Measurements from ENCODE around the gene NUPR2.
"Not testable (repeated sequence)": the region's sequence is repeated elsewhere in the genome, so short reads cannot be mapped to it uniquely, and the experiment has no call there.

Gene NUPR2, protein sequence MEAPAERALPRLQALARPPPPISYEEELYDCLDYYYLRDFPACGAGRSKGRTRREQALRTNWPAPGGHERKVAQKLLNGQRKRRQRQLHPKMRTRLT

DNA sequence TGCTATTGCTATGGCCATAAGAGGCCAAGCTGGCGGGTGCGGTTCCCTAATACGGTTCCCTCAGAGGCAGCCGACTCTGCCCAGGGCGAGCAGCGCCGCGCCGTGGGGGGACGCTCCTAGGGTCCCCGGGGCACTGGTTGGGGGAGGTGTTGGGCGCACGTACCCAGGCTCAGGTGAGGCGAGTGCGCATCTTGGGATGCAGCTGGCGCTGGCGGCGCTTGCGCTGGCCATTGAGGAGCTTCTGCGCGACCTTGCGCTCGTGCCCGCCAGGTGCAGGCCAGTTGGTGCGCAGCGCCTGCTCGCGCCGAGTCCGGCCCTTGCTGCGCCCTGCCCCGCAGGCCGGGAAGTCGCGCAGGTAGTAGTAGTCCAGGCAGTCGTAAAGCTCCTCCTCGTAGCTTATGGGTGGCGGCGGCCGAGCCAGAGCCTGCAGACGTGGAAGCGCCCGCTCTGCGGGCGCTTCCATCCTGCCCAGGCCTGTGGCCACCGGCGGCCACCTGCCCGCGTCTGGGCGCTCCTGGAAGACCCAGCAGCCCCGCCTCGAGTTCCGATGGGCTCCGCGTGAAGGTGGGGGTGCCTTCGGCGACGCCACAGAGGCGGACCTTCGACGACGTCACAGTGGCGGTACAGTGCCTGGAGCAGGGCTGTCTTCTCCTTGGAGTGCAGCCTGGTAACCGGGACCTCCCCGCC is at the start of gene NUPR2:
TSS of gene NUPR2 (minus strand) at position 566 of the 687 bp plus-strand sequence. CDS start at position 463, 103 bp downstream.
- no peak for DNase-seq (ENCODE audit: low read depth in 2 of 2)

DNA sequence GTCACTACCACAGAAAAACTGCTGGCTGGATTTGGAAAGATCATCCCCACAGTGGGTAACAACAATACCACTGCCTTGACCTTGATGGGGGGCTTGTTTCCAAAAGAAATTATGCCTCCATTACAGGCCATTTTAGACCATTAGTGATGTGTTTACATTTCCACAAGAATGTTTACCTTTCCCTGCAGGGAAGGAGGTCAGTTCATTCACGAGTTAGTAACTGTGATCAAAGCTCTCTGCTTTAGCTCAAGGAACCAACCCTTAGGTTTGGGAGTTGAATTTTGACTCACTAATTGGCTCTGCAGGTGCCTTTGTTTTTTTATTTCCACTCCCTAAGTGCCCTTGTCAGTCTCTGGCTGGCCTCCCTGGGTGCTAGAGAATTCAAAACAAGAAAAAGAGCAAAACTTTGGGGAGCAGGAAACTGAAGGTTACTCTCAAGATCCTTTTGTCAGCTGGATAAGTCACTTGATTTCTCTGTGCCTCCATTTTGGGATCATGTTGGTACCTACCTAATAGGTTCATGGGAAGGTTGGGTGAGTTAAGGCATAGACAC is 41.1 kb upstream of the NUPR2 start:
- DNase-seq (ENCODE audit: low read depth in 2 of 2), result no peak

DNA sequence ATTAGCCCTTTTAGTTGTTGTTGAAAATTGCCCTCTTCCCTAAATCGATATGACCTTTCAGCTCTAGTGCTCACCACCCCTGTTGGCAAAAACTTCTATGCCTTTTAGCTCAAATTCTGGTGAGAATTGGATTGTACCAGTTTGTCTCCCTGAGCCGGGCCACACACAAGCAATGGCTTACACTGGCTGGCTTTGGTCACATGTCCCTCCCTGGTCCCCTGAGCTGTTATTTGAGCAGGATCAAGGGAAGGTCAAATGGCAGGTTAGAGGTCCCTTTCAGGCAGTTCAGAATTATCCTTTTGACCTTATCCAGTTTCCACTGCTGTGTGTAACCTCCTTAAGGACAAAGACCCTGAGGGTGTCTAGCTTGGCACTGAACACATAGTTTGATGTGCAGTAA is 14.8 kb upstream of the NUPR2 start:
- DNase-seq (ENCODE audit: low read depth in 2 of 2), result not testable (repeated sequence)

DNA sequence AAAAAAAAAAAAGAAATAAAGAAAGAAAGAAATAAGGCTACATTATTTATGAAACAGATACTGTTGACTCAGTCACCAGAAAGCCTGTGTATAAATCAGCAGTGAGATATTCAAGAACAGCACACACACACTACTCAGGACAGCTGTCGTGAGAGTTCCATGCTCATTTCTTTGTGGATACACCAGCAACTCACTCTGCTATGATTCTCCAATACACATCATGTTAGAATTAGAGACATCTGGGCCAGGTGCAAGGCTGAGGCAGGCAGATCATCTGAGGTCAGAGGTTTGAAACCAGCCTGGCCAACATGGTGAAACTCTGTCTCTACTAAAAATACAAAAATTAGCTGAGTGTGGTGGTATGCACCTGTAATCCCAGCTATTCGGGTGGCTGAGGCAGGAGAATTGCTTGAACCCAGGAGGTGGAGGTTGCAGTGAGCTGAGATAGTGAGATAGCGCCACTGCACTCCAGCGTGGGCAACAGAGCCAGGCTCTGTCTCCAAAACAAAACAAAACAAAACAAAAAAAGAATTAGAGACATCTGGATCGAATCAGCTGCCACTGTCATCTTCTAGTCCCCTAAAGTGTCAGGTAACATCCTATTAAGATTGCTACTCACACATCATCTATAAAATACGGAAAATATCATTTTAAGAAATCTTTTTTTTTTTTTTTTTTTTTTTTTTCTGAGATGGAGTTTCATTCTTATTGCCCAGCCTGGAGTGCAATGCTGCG is 11.2 kb upstream of the NUPR2 start:
- DNase-seq (ENCODE audit: low read depth in 2 of 2), result no peak

DNA sequence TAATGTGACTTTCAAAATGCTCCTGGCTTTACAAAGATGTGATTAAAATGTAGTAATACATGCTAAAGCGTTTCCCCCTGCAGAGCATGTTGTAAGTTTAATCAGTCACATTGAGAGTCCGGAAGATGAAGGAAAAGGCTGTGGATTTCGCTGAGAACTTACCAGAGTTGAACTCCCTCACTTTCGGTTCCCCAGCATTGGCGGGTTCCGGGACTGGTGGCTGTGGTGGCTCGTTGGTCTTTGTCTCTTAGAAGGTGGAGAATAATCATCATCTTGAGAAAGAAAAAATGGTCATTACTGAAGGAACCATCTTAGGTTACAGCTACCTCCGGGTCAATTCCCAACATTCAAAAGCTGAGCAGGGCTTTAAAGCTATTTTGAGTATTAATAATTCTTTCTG is 9.6 kb upstream of the NUPR2 start:
- no peak for DNase-seq (ENCODE audit: low read depth in 2 of 2)

DNA sequence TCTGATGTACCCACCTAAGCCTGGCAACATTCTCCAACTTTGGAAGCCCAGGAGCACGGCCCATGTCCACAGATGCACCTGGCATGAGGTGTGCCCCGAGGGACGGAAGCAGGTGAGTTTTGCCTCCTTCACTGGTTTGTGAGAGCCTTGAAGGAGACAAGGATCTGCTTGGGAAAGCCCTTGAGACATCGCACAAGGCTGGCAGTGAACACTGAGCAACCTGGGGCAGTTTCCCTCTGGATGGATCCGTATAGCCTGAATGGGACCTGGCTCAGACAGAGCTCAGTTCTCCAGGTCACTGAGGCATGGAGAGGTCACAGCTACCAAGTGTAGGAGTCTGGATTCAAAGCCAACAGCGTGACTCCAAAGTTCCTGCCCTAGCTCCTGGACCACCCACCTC is 8.8 kb upstream of the NUPR2 start:
- DNase-seq (ENCODE audit: low read depth in 2 of 2), result no peak

DNA sequence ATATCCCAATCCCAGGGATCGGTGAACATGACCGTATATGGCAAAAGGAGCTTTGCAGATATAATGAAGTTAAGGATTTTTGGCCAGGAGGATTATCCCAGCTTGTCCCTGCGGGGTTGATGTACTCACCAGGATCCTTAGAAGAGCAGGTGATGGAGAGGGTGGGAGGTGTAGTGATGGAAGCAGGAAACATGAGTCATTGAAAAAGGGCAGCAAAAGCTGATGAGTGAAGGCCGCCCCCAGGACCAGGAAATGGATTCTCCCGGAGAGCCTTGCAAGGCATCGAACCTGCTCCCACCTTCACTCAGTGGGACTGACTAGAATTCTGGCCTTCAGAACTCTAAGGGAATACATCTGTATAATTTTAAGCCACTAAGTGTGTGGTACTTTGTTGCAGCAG is 5.2 kb upstream of the NUPR2 start:
- no peak for DNase-seq (ENCODE audit: low read depth in 2 of 2)

DNA sequence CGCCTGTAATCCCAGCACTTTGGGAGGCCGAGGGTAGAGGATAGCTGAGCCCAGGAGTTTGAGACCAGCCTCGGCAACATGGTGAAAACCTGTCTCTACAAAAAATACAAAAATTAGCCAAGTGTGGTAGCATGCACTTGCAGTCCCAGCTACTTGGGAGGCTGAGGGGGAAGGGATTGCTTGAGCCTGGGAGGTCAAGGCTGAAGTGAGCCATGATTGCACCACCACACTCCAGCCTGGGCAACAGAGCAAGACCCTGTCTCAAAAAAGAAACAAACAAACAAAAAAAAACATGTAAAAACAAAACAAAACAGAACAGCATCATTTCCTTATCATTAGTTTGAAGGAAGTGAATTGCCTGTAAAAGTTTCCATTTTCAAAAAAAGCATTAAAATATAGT is 4.0 kb downstream of the NUPR2 start:
- not testable (repeated sequence) for DNase-seq (ENCODE audit: low read depth in 2 of 2)

DNA sequence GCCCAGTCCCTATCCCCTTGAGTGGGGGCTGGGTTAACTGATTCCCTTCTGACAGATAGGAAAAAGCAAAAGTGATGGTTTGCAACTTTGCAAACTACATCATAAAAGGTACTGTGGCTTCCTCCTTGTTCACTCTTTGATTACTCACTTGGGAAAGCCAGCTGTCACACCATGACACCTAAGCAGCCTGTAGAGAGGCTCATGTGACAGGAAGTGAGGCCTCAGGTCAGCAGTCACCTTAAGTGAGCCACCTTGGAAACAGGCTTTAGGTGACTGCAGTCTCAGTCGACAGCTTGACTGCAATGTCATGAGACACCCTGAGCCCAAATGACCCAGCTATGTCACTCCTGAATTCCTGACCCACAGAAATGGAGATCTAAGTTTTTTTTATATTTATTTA is 5.6 kb downstream of the NUPR2 start:
- DNase-seq (ENCODE audit: low read depth in 2 of 2), result no peak

DNA sequence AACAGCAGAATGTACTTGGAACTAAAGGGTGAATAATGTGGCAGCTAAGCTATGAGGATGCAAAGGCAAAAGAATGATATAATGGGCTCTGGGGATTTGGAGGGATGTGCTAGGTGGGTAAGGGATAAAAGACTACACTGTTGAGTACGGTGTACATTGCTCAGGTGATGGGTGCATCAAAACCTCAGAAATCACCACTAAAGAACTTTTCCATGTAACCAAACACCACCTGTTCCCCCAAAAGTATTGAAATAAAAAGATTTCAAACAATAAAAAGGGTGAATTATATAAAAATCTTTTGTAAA is 8.3 kb downstream of the NUPR2 start:
- no peak for DNase-seq (ENCODE audit: low read depth in 2 of 2)

DNA sequence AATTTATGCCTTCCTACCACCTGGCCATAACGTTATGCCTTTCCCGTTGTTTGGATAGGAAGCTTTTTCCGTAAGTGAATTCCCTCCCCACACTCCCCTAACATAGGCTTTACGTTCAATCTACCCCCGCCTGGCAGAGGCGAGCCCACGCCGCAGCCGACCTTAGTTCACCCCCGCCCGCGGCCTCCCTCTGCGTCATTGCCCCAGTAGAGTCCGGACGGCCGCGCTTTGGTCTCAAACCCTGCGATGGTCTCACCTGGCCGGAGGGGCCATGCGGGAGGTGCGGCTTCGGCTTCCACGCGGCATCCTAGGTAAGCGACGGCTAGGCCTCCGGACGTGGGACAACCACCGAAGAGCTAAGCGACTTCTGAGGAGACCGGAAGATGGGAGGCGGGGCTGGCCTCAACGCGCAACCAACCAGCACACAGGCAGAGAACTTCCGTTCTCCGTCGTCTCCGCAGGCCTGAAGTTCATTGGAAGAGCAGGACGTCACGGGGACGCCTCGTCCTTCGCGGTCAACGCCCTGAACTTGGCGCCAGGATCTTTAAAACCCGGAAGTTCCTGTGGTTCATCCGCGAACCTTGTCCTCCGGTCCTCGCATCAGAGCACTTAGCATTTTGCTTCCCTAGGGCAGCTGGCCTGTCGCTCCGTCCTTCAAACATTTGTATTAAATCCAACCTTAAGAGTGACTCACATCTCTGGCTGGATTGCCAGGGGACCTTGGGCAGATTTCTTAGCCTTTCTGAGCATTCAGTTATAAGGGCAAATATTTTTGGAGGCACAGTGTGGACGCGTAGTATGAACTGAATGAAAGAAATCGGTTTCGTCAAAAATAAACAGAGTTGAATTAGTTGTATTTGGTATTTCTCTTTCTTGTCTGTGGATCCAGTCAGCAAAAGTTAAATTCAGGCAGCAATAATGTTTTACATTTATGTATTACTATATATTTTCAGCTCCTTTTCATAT is 9.8 kb downstream of the NUPR2 start, which contains the start of gene CHCHD2:
TSS of gene CHCHD2 (minus strand) at position 369 of the 966 bp plus-strand sequence. CDS start at position 306, 63 bp downstream.
- peak; percentile 96 for DNase-seq (ENCODE audit: low read depth in 2 of 2)

DNA sequence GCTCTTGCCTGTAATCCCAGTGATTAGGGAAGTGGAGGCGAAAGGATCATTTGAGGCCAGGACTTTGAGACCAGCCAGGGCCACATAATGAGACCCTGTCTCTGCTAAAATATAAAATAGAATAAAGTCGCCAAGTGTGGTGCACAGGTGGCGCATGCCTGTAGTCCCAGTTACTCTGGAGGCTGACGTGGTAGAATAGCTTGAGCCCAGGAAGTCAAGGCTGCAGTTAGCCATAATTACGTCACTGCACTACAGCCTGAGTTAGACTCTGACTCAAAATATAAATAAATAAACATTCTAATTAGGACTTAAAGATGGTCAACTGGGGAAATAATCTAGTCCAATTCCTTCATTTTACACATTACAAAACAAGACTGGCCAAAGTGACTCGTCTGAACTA is 10.7 kb downstream of the NUPR2 start:
- peak in 1 of 2 experiments; percentile 17 for DNase-seq (ENCODE audit: low read depth in 2 of 2)

DNA sequence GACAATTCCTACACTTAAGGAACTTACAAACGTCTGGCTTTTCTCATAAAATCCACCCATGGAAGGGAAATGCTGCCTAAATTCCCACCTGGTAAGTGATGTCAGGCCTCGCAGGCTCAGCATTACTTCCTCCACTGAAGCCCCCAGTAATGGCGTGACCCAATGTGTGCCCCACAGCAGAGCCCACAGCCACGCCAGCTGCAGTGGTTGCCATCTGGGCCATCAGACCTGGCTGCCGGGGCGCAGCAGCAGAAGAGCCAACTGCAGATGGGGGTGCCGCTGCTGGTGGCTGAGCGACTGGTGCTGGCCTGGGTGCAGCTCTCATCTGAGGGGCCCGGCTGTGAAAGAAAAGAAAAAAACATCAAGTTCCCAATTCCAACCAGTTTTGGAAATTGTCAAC is 12.1 kb downstream of the NUPR2 start:
- not testable (repeated sequence) for DNase-seq (ENCODE audit: low read depth in 2 of 2)

DNA sequence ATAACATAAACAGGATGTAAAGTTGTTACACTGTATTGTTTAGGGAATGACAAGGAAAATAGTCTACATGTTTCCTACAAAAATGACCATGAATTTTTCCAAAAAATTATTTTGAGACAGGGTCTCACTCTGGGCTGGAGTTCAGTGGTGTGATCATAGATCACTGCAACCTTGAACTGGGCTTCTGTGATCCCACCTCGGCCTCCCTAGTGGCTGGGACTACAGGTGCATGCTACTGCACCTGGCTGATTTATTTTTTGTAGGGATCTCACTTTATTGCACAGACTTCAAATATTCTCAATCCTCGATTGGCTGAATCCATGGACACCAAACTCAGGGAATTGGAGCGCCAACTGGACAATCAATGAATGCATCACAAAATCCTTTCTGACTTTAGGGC is 16.6 kb downstream of the NUPR2 start:
- DNase-seq (ENCODE audit: low read depth in 2 of 2), result no peak

DNA sequence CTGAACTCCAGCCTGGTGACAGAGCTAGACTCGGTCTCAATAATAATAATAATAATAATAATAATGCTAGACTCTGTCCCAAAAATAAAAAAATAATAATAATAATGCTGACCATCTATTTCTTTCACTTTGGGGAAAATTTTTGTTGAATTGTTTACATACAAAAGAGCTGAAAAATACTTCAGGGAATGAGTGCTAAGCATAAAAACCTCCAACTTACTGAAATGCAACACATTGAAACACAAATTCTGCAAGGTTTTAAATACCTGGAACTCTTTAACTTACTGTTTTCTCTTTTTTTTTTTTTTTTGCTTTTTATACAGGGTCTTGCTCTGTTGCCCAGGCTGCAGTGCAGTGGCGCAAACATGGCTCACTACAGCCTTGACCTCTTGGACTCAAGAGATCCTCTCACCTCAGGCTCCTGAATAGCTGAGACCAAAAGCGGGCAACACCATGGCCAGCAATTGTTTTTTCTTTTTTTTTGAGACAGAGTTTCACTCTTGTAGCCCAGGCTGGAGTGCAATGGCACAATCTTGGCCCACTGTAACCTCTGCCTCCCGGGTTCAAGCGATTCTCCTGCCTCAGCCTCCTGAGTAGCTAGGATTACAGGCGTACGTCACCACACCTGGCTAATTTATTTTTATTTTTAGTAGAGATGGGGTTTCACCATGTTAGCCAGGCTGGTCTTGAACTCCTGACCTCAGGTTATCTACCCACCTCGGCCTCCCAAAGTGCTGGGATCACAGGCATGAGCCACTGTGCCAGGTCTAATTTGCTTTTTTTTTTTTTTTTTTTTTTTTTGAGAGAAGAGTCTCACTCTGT is 17.8 kb downstream of the NUPR2 start:
- not testable (repeated sequence) for DNase-seq (ENCODE audit: low read depth in 2 of 2)

DNA sequence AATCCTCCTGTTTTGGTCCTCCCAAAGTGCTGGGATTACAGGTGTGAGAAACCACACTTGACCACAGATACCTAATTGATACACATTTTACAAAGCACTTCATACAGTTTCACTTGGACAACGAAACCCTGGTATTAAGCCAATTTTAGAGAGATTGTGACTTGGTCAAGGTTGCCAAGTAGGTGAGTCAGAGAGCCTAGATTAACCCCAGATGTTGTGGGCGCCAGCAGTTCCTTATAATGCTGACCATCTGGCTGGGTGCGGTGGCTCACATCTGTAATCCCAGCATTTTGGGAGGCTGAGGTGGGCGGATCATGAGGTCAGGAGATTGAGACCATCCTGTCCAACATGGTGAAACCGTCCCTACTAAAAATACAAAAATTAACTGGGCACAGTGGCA is 18.5 kb downstream of the NUPR2 start:
- peak; percentile 79 to 80 for DNase-seq (ENCODE audit: low read depth in 2 of 2)

DNA sequence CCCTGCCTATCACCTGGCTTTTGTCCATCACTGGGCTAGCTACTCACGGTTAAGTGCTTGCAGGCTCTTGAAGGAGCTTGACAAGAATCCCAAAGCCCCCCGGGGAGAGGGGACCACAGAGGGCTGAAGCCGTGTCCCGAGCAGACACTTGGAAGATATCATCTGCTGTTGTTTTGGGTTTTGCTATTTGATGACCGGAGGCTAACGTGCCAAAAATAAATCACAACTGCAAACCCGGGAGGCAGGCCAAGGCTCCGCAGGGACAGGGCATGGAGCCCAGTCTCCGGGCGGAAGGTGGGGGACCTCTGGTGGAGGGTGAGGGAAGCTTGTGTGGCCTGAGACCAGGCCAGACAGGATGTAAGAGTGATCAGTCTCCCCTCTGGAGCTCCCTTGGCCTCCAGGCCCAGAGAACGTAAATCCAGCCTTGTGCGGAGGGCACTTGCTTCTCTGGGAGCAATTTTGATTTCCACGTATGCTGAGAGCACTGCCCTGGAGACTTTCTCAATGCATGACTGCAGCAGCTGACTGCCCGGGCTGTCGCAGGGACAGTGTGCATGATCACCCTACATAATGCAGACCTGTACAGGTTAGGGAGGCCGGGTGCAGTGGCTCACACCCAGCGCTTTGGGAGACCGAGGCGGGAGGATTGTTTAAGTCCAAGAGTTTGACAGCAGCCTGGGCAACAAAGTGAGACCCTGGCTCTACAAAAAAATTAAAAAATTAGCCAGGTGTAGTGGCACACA is 23.3 kb downstream of the NUPR2 start, which contains the start of gene PHKG1:
TSS of gene PHKG1 (minus strand) at position 164 of the 743 bp plus-strand sequence. CDS start 4,011 bp downstream, outside the sequence.
- DNase-seq (ENCODE audit: low read depth in 2 of 2), result peak; percentile 32 to 42

DNA sequence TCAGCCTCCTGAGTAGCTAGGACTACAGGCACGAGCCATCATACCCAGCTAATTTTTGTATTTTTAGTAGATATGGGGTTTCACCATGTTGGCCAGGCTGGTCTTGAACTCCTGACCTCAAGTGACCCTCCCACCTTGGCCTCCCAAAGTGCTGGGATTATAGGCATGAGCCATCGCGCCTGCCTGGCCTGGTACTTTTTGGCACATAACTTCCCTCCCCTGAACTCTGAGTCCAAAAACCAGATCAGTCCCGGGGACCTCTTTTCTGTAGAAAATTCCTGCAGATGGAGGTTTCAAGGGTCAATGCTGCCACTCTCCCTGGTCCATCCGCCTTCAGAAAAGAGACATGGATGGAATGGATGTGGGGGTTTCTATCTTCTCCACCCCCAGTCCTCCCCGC is 23.8 kb downstream of the NUPR2 start:
- DNase-seq (ENCODE audit: low read depth in 2 of 2), result not testable (repeated sequence)

DNA sequence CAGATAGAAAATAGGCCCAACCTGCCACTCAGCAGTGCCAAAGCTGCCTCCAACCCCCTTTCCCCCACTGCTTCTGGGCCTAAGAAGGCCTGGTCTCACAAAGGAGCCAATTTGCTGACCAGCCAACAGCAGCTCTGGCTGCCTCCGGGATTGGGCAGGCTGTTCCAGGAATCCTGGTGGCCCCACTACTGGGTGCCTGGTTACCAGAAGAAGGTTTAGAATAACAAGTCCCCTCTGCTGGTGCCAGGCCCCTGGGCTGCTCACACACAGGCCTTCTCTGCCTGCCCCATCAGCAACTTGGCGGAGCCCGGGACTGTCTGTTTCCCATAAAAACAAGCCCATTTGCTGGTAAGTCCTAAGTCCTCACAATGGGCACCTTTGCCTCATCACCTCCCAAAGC is 24.6 kb downstream of the NUPR2 start:
- no peak for DNase-seq (ENCODE audit: low read depth in 2 of 2)

DNA sequence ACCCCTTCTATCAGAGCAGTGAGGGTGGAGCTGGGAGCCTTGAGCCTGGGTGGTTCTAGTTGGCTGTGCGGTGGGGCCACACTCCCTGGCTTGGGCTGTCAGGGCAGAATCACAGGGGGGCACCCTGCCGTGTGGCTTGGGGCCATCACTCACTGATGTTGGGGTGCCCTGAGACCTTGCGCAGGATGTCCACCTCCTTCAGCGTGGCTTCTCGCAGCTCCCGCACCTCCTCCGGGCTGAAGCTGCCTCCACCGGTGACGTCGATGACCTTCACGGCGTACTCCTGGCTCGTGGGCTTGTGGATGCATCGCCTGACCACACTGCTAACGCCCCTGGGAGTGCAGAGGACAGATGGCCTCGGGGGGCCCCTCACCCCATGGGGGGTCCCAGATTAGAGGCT is 28.8 kb downstream of the NUPR2 start:
- no peak for DNase-seq (ENCODE audit: low read depth in 2 of 2)

All from fibroblast of skin of left quadriceps (primary cell).